Kidney (tissue), 11 donors: Measurements from ENCODE around the gene FBXW10. TPM values are rescaled to one million over a fixed set of nuclear protein-coding genes. Genes with fewer than 3 reads are reported as not detected.
A peak's percentile ranks its signal among the peaks of the same experiment; 100 is the strongest.
"Not testable (repeated sequence)": the region's sequence is repeated elsewhere in the genome, so short reads cannot be mapped to it uniquely, and the experiment has no call there.

ENCODE experiments used
- DNase-seq, 5 donors: peaks; one replicate each; pipeline ENCODE4 v3.0.0-alpha.2; 2013 to 2020
- FAIRE-seq: peaks from 2 replicates; lab custom pipeline; 2012; peaks lifted over from hg19 to GRCh38; lab: Jason Lieb, UNC
- H3K27ac ChIP-seq, 2 donors: one replicate each; pipeline ENCODE4 v1.7.0; 2013; ENCODE audit warnings: low read depth in 2 of 2, low read length in 2 of 2, inconsistent platforms in 1 of 2
- H3K27me3 ChIP-seq: one replicate; pipeline ENCODE4 v1.7.1; 2013; ENCODE audit warnings: low read length, inconsistent platforms; ENCODE audit not compliant: control insufficient read depth, insufficient read depth
- H3K36me3 ChIP-seq, 3 donors: one replicate each; pipeline versions ENCODE4 v1.7.0 to v1.7.1; 2013; ENCODE audit warnings: low read length in 3 of 3, control low read depth in 1 of 3, inconsistent platforms in 1 of 3; ENCODE audit not compliant: insufficient read depth in 3 of 3, control insufficient read depth in 2 of 3
- H3K4me1 ChIP-seq, 3 donors: one replicate each; pipeline versions ENCODE4 v1.7.0 to v1.7.1; 2013; ENCODE audit warnings: low read length in 3 of 3, inconsistent platforms in 1 of 3, low read depth in 1 of 3; ENCODE audit not compliant: control insufficient read depth in 2 of 3, insufficient read depth in 2 of 3
- H3K4me3 ChIP-seq, 3 donors: one replicate each; pipeline versions ENCODE4 v1.7.0 to v1.8.1; 2013; ENCODE audit warnings: low read length in 3 of 3, control low read depth in 1 of 3, inconsistent platforms in 1 of 3
- H3K9ac ChIP-seq, 3 donors: one replicate each; pipeline versions ENCODE4 v1.7.0 to v1.7.1; 2013; ENCODE audit warnings: low read length in 3 of 3, control low read depth in 1 of 3, inconsistent platforms in 1 of 3
- H3K9me3 ChIP-seq, 3 donors: one replicate each; pipeline versions ENCODE4 v1.7.0 to v1.7.1; 2013; ENCODE audit warnings: low read length in 3 of 3, control low read depth in 1 of 3, inconsistent platforms in 1 of 3; ENCODE audit not compliant: control insufficient read depth in 2 of 3, insufficient read depth in 1 of 3
- intact Hi-C: fragments of 100-400 bp; cut with DNase I; formaldehyde crosslinking; loops from one replicate; pipeline ENCODE4 v1.11.1; 2022
- polyA plus RNA-seq: library from polyadenylated mRNA; stranded (reverse); fragments of 350-450 nt; fragmentation: Illumina TruSeq; extraction: RNeasy Lipid Tissue Mini Kit (QIAGEN cat#74804); gene quantifications from one replicate; pipeline ENCODE4 v1.2.3, GENCODE V29; 2014; ENCODE audit warnings: low read depth, low replicate concordance; ENCODE audit not compliant: insufficient read depth
- total RNA-seq: library from RNA; stranded (reverse); fragmentation: NEBNext Ultra II Directional; extraction: Animal tissue kit (Norgen Biotek cat#: 25700); gene quantifications from one replicate; pipeline ENCODE4 v1.2.1, GENCODE V29; 2021
- donor health status: control.
- donor health status: control.
- donor health status: DM: yes; HTN: yes; CAD: no.
- donor health status: Normal renal cell carcinoma (clear cell type).

The FBXW10 gene
- total and polyA plus RNA-seq, 2 donors from 2014 or later: not detected

DNA sequence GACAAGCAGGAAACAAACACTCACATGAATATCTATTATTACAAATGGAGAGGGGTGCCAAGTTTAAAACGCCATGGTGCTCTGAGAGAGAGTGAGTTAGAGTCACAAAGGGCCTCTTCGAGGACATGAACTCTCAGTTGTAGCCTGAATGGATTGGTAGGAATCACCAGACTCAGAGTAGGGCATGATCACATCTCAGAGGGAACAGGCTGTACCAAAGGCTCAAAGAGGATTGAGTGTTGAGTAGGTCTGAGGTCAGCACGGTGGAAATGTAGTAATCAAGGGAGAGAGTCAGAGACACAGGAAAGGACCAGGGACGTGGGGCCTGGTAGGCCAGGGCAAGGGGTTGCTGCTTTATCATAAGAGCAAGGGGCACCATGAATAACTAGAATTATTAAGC, 10.5 kb upstream of the FBXW10 start:
- FAIRE-seq, DNase-seq, H3K4me1 ChIP-seq: not testable (repeated sequence)

DNA sequence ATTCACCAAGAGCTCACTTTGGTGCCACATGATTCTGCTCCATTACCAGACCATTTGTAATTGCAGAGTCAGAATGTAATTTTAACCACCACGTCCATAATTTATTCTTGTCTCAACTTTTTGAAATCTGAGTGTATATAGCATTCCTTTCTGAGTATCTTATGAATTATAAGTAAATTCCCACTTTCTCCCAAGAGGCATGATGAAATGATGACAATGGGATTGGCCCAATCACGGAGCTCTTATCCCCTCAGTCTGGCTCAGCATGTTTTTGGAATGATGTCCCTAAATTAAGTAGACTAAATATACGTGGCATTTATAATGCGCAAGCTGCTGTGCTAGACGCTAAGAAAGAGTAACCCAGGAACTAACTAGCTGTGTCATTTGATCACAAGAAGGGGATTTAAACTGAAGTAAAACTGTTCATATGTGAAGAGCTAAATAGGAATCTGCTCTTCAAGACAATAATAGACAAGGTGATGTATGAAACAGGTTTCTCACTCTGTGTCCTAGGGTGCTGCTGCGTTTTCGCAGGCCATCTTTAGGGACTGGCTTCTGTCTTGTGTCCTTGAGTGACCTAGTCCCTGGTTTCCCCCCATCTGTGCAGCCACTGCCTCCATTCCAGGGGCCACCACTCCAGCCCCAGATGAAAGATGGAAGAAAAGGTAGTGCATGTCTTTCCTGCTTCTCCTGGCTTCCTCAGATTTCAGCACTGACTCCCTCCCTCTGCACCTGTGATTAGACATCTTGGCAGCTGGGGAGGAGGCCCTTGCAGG, 4.0 kb upstream of the FBXW10 start:
- H3K4me1 ChIP-seq, FAIRE-seq, H3K9me3 ChIP-seq: not testable (repeated sequence)

More for the DNA sequence above, 10.5 kb upstream of the FBXW10 start:
- H3K9ac ChIP-seq, intact Hi-C loops, H3K36me3 ChIP-seq, H3K27ac ChIP-seq, H3K4me3 ChIP-seq, H3K27me3 ChIP-seq, H3K9me3 ChIP-seq: not testable (repeated sequence)

GRCh38 chr17:18741228-18741627, 2.6 kb upstream of the FBXW10 start:
- H3K27me3 ChIP-seq, DNase-seq, H3K27ac ChIP-seq, H3K4me1 ChIP-seq, H3K9ac ChIP-seq, FAIRE-seq, intact Hi-C loops, H3K4me3 ChIP-seq, H3K9me3 ChIP-seq, H3K36me3 ChIP-seq: not testable (repeated sequence)

More for the DNA sequence above, 4.0 kb upstream of the FBXW10 start:
- DNase-seq, H3K27me3 ChIP-seq, H3K4me3 ChIP-seq, intact Hi-C loops, H3K9ac ChIP-seq, H3K27ac ChIP-seq, H3K36me3 ChIP-seq: not testable (repeated sequence)

- DNase-seq, H3K27me3 ChIP-seq, FAIRE-seq, H3K27ac ChIP-seq, H3K9ac ChIP-seq, H3K4me3 ChIP-seq, H3K4me1 ChIP-seq, intact Hi-C loops, H3K9me3 ChIP-seq, H3K36me3 ChIP-seq: not testable (repeated sequence)
Observed at GRCh38 chr17:18744726-18745125, 872 bp downstream of the FBXW10 start.

DNA sequence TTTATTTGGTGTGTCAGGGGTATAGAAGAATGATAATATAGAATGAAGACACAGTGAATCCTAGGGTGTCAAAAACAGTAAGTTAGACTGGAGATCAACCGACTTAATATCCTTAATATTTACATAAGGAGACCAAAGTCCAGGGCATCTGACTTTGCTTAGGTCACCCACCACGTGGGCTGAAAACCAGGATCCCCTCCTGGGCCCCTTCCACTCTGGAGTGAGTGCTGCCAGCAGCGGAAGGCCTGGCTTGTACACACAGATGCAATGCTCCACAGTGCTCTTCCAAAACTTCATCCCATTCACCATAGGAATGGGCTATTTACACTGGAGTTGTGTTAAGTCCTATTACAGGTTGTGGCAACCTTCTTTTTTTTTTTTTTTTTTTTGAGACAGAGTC, 2.7 kb downstream of the FBXW10 start:
- H3K4me1 ChIP-seq, intact Hi-C loops, H3K9me3 ChIP-seq, H3K27ac ChIP-seq, H3K27me3 ChIP-seq, H3K36me3 ChIP-seq, FAIRE-seq, H3K9ac ChIP-seq, H3K4me3 ChIP-seq: not testable (repeated sequence)
- peak in 1 of 5 donors; percentile 19 for DNase-seq

DNA sequence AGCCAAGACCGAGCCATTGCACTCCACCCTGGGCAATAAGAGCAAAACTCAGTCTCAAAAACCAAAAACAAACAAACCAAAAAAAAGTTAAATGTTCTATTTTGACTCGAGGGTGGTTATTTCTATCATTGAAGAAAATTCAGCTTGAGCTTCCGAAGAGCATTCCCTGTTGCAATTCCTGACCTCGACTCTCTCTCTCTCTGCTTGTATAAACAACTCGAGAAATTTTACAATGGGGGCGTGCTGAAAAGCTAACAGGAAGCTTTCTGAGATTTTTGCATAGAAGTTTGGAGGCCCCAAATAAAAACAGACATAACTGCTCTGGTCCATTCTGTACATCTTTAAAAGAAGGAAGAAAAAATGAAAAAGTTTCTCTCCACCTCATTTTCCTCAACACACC, 3.6 kb downstream of the FBXW10 start:
- intact Hi-C loops, FAIRE-seq, H3K27ac ChIP-seq, H3K4me3 ChIP-seq, H3K9me3 ChIP-seq, H3K9ac ChIP-seq, H3K4me1 ChIP-seq, H3K27me3 ChIP-seq, H3K36me3 ChIP-seq: not testable (repeated sequence)
- DNase-seq: peak in 1 of 5 donors; percentile 72

DNA sequence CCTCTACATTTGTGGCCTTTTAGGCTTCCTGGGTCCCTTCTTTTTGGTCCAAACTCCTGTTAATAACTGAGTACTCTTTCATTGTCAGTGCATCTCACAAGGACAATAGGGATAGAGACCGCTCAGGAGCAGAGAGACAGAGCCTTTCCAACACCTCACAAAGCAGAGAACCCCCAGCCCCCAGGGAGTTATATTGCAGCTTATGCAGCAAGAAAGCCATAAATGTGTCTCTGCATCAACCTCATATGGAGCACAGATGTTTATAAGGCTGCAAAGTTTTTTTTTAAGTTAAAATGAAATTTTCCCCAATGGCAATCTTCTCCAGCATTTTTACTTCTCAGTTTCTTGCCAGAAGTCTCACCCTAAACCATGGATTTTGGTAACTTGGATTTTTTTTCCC, 6.4 kb downstream of the FBXW10 start:
- intact Hi-C loops, H3K36me3 ChIP-seq, FAIRE-seq: not testable (repeated sequence)

GRCh38 chr17:18753829-18754409, 10.1 kb downstream of the FBXW10 start:
- FAIRE-seq, H3K4me1 ChIP-seq, H3K9ac ChIP-seq, intact Hi-C loops, H3K4me3 ChIP-seq, H3K36me3 ChIP-seq, H3K9me3 ChIP-seq, H3K27me3 ChIP-seq, DNase-seq, H3K27ac ChIP-seq: not testable (repeated sequence)

More for the DNA sequence above, 6.4 kb downstream of the FBXW10 start:
- not testable (repeated sequence) for H3K9me3 ChIP-seq, H3K27ac ChIP-seq, H3K4me1 ChIP-seq, H3K4me3 ChIP-seq, H3K9ac ChIP-seq, DNase-seq, H3K27me3 ChIP-seq
